ENCODE results near the gene AXIN2.

DNA sequence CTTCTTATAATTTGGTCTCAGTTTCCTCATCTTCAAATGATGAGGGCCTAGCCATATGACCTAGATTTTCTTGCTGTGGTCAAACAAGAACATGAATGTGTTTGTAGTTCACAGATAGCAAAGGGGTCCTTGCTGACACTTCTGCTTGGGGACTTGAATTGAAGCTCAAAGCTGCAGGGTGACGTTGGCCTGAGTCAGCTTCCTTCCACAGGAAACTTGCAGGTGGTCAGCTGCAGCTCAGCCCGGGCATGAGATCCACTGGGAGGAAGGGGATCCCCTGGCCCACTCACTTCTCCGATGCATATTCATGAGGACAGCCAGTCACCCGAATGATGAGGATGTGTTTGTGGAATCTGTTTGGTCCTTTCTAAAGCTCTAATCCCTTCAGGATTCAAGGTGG, 42.6 kb upstream of the AXIN2 start:
- TF ChIP-seq, protein P1, sequence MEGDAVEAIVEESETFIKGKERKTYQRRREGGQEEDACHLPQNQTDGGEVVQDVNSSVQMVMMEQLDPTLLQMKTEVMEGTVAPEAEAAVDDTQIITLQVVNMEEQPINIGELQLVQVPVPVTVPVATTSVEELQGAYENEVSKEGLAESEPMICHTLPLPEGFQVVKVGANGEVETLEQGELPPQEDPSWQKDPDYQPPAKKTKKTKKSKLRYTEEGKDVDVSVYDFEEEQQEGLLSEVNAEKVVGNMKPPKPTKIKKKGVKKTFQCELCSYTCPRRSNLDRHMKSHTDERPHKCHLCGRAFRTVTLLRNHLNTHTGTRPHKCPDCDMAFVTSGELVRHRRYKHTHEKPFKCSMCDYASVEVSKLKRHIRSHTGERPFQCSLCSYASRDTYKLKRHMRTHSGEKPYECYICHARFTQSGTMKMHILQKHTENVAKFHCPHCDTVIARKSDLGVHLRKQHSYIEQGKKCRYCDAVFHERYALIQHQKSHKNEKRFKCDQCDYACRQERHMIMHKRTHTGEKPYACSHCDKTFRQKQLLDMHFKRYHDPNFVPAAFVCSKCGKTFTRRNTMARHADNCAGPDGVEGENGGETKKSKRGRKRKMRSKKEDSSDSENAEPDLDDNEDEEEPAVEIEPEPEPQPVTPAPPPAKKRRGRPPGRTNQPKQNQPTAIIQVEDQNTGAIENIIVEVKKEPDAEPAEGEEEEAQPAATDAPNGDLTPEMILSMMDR (IDR thresholded peaks at IDR 0.05; ENCODE audit: low read length) = no peak
- TF ChIP-seq EZH2 (IDR thresholded peaks at IDR 0.05; ENCODE audit: borderline replicate concordance, low read length) = no peak

Measured in OCI-LY1 (cell line).